Brain microvascular endothelial cell (primary cell): ENCODE results near the gene SAMD7.

Experiments
- DNase-seq: peaks from one replicate; pipeline ENCODE4 v3.0.0-alpha.2; 2020
- H3K27ac ChIP-seq: fragments of 250-450 bp; sonication (Bioruptor Pico); 2 replicates; pipeline ENCODE4 v1.5.1; 2020; ENCODE audit warnings: mild to moderate bottlenecking, moderate library complexity
- H3K27me3 ChIP-seq: fragments of 250-450 bp; sonication (Bioruptor Pico); replicated peaks from 2 replicates; pipeline ENCODE4 v1.5.1; 2020; ENCODE audit warnings: mild to moderate bottlenecking
- H3K36me3 ChIP-seq: fragments of 250-450 bp; sonication (Bioruptor Pico); replicated peaks from 2 replicates; pipeline ENCODE4 v1.5.1; 2020; ENCODE audit warnings: mild to moderate bottlenecking
- H3K4me3 ChIP-seq: 2 replicates; pipeline ENCODE4 v1.5.1; 2011; ENCODE audit warnings: low read depth, mild to moderate bottlenecking, control low read depth, low read length, moderate library complexity
- CTCF ChIP-seq: IDR thresholded peaks from 2 replicates; pipeline ENCODE4 v1.5.1; 2011; ENCODE audit warnings: low read depth, mild to moderate bottlenecking, moderate library complexity, low read length, control low read depth, inconsistent platforms; ENCODE audit errors: missing control alignments
- in situ Hi-C: cut with HindIII; loops from 2 replicates; pipeline ENCODE4 v1.10.0; 2017; ENCODE audit warnings: low sequenced_read_pairs, low pct_ligation_motif_present

The SAMD7 gene

GRCh38 chr3:169897284-169897683 lies 14.1 kb upstream of the SAMD7 start:
- H3K36me3 ChIP-seq = no peaks in the 10 kb centered on the region
- no peaks in the 10 kb centered on the region for H3K27me3 ChIP-seq
- no peak overlapping the region for H3K4me3 ChIP-seq
- in situ Hi-C loops = no loop called here
- TF ChIP-seq CTCF = no peak
- DNase-seq = no peak
- no peak overlapping the region for H3K27ac ChIP-seq

- no peak overlapping the region for H3K27ac ChIP-seq
- TF ChIP-seq CTCF = no peak
- in situ Hi-C loops = no loop called here
These were observed 9.9 kb upstream of the SAMD7 start for GRCh38 chr3:169901453-169901852.

GRCh38 chr3:169905404-169905803 lies 6.0 kb upstream of the SAMD7 start:
- no peak for TF ChIP-seq CTCF
- Histone ChIP-seq H3K36me3 (no peaks in the 10 kb centered on the region), H3K27me3 (no peaks in the 10 kb centered on the region), H3K4me3 (no peak overlapping the region), H3K27ac (no peak overlapping the region)
- in situ Hi-C loops = no loop called here
- no peak for DNase-seq

More at GRCh38 chr3:169901453-169901852, 9.9 kb upstream of the SAMD7 start:
- no peaks in the 10 kb centered on the region for H3K27me3 ChIP-seq
- no peak overlapping the region for H3K4me3 ChIP-seq
- no peak for DNase-seq
- H3K36me3 ChIP-seq = no peaks in the 10 kb centered on the region

GRCh38 chr3:169907476-169907875 lies 3.9 kb upstream of the SAMD7 start:
- no peak for TF ChIP-seq CTCF
- no peak overlapping the region for H3K4me3 ChIP-seq
- H3K27me3 ChIP-seq = no peaks in the 10 kb centered on the region
- H3K36me3 ChIP-seq = no peaks in the 10 kb centered on the region
- no peak overlapping the region for H3K27ac ChIP-seq
- DNase-seq = no peak
- in situ Hi-C loops = no loop called here

GRCh38 chr3:169907944-169908343 lies 3.4 kb upstream of the SAMD7 start:
- in situ Hi-C loops = no loop called here
- H3K4me3 ChIP-seq = no peak overlapping the region
- no peaks in the 10 kb centered on the region for H3K27me3 ChIP-seq
- no peak for DNase-seq
- H3K27ac ChIP-seq = no peak overlapping the region
- H3K36me3 ChIP-seq = no peaks in the 10 kb centered on the region
- no peak for TF ChIP-seq CTCF

GRCh38 chr3:169913323-169913722 lies 2.0 kb downstream of the SAMD7 start:
- TF ChIP-seq CTCF = no peak

More at GRCh38 chr3:169913323-169913722, 2.0 kb downstream of the SAMD7 start:
- Histone ChIP-seq H3K4me3 (no peak overlapping the region), H3K36me3 (no peaks in the 10 kb centered on the region), H3K27me3 (no peaks in the 10 kb centered on the region), H3K27ac (no peak overlapping the region)
- in situ Hi-C loops = no loop called here
- no peak for DNase-seq
